Amniotic stem cell (primary cell): ENCODE results near the gene PICALM.
"Not testable (repeated sequence)": the region's sequence is repeated elsewhere in the genome, so short reads cannot be mapped to it uniquely, and the experiment has no call there.

Source experiments
- DNase-seq: peaks from one replicate; lab custom pipeline; 2025; lab: John Stamatoyannopoulos, UW

The PICALM gene

GRCh38 chr11:85976525-85976924 lies 92.4 kb downstream of the PICALM start:
- DNase-seq, result no peak

GRCh38 chr11:85974122-85974521 lies 94.8 kb downstream of the PICALM start:
- DNase-seq, result peak; percentile 4

DNA sequence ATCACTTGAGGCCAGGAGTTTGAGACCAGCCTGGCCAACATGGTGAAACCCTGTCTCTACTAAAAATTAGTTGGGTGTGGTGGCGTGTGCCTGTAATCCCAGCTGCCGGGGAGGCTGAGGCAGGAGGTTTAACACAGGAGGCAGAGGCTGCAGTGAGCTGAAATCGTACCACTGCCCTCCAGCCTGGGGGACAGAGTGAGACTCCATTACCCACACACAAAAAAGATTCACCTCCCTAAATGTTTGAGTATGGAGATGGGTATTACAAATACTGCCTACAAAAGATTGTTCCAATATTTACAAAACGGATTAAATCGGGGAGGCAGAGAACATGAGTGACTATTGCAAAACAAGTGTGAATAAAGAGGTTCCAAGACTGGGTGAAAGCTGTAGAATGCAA lies 98.3 kb downstream of the PICALM start:
- DNase-seq, result no peak

GRCh38 chr11:85967457-85967856 lies 101.4 kb downstream of the PICALM start:
- DNase-seq, result no peak

GRCh38 chr11:85965202-85965601 lies 103.7 kb downstream of the PICALM start:
- DNase-seq, result no peak

DNA sequence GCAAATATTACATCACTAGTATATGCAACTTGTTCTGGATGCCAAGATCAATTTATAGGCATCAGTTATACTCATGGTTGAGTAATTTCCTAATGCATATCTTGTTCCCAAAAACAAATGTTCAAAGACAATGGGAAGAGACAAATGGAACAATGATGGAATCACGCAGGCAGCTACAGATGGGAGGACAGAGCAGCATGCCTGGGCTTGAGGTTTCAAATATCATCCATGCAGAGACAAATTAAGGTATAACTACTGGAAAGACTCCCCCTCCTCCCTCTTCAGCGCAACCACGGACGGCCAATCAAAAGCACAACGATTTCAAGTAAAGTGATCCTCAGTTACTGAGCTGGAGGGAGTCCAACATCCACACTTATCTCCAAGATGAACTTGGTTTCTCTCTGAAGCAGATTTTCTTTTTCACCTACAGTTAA lies 106.9 kb downstream of the PICALM start:
- DNase-seq, result no peak

GRCh38 chr11:85961130-85961529 lies 107.8 kb downstream of the PICALM start:
- DNase-seq, result no peak

DNA sequence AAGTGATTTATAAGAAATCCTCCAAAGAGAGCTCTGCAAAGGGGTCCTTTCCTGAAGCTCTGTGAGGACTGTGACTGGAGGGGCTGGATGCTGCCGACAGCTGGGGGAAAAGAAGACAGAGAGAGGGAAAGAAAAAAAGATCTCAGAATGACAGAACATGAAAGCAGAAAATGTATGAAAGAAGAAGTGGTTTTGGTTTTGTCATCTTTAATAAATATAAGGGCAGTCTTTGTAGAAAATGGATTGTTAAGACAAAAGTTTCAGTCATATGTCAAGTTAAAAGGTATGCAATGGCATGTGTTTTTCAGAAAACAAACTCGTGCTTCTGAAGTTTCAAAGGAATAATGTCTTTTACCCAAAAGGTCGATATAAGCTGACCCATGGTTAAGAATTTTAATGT lies 108.2 kb downstream of the PICALM start:
- DNase-seq, result no peak

GRCh38 chr11:85955531-85955930 lies 113.4 kb downstream of the PICALM start:
- DNase-seq, result no peak

GRCh38 chr11:85953491-85954143 lies 115.3 kb downstream of the PICALM start:
- DNase-seq, result no peak

DNA sequence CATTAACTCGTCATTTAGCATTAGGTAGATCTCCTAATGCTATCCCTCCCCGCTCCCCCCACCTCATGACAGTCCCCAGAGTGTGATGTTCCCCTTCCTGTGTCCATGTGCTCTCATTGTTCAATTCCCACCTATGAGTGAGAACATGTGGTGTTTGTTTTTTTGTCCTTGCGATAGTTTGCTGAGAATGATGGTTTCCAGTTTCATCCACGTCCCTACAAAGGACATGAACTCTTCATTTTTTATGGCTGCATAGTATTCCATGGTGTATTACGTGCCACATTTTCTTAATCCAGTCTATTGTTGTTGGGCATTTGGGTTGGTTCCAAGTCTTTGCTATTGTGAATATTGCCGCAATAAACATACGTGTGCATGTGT lies 116.8 kb downstream of the PICALM start:
- not testable (repeated sequence) for DNase-seq

- no peak for DNase-seq
These were observed 117.3 kb downstream of the PICALM start for GRCh38 chr11:85951428-85952107.

DNA sequence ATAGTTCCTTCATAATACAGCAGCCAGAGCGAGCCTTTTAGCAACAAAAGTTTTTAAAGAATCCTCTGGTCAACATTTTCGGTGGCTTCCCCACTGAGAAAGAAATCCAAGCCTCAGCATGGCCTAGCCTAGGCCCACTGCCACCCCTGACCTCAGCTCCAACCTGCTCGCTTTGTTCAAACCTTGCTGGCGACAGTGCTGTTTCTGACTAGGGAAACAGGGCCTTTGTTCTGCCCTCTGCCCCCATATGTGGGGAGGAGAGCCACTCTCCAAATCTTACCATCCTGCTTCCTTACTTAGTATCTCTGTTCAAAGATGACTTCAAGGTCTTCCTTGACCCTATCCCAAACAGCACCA lies 117.9 kb downstream of the PICALM start:
- no peak for DNase-seq

DNA sequence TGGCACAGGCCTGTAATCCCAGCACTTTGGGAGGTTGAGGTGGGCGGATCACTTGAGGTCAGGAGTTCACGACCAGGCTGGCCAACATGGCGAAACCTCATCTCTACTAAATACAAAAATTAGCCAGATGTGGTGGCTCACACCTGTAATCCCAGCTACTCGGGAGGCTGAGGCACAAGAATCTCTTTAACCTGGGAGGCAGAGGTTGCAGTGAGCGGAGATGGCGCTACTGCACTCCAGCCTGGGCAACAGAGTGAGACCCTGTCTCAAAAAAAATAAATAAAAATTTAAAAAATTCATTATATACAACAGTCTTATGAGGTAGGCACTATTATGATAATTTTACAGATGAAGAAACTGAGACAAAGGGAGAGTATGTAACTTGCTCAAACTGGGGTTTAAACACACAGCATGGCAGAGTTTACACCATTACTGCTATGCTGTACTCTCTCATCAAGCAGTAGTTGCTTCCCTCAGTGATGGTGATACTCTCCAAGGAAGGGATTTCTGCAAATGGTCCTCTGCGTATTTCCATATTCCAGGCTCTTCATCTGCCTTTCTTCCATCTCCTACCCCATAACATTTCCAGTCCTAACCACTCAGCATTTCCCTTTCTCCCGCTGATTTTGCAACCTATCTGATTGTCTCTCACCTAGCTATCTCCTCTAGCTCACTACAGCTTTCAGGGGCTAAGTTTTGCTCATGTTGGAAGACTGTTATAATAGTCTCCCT lies 118.4 kb downstream of the PICALM start:
- no peak for DNase-seq

DNA sequence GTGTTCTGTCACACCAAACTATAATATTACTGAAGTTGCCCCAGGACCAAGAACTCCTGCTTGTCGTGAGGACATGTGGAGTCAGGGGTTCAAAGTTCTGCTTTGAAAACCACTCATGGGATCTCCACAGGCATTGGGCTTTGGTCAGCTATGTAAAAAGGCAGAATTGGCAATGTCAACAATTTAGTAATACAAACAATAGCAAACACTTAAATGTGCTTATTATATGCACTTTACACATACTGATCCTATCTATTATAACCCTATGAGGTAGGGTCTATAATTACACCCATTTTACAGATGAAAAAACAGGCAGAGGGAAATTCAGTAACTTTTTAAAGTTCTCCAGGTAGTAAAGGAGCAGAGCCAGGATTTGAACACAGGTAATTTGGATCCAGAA lies 119.1 kb downstream of the PICALM start:
- DNase-seq, result no peak

GRCh38 chr11:85948884-85949283 lies 120.0 kb downstream of the PICALM start:
- DNase-seq, result no peak

- DNase-seq, result peak; percentile 69
These were observed 121.2 kb downstream of the PICALM start for GRCh38 chr11:85947431-85948272.

- DNase-seq, result no peak
These were observed 122.7 kb downstream of the PICALM start for GRCh38 chr11:85946221-85946620.

DNA sequence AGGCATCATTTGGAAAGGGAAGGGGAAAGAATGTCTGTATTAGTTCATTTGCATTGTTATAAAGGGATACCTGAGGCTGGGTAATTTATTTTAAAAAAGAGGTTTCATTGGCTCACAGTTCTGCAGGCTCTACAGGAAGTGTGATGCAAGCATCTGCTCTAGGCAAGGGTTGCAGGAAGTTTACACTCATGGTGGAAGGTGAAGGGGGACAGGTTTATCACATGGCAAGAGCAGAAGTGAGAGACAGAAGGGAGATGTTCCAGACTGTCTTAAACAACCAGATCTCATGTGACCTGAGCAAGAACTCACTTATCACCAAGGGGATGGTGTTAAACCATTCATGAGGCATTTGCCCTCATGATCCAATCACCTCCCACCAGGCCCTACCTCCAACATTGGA lies 123.1 kb downstream of the PICALM start:
- DNase-seq, result no peak

GRCh38 chr11:85945296-85945695 lies 123.6 kb downstream of the PICALM start:
- no peak for DNase-seq

DNA sequence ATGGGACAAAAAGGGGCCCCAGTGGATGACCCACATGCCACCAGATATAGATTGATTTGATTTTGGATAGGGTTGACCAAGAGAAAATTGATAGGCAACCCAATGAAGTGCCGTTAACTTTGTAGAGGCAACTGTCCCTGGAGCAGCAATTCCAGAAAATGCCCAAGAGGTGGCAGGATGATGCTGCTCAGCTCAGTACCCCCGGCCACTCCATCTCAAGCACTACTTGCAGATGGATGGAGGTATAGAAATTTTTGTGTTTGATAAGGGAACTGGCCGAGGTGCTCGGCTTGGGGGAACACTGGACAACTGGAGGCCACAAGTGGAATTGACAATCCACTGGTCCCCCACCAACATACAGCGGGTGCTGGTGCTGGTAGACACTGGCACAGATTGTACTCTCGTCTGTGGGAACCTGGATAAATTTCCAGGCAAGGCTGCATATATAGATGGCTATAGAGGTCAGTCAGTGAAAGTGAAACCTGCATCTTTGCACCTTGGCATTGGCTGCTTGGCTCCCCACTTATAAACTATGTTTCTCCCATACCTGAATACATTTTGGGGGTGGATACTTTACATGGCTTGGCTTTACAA lies 127.4 kb downstream of the PICALM start:
- DNase-seq, result peak; percentile 29
